NCI-H82 (cell line): ENCODE results near the gene CCT8.
A peak's percentile ranks its signal among the peaks of the same experiment; 100 is the strongest.

ENCODE experiments used
- DNase-seq: peaks from one replicate; lab custom pipeline; 2025; lab: John Stamatoyannopoulos, UW

The CCT8 gene, protein sequence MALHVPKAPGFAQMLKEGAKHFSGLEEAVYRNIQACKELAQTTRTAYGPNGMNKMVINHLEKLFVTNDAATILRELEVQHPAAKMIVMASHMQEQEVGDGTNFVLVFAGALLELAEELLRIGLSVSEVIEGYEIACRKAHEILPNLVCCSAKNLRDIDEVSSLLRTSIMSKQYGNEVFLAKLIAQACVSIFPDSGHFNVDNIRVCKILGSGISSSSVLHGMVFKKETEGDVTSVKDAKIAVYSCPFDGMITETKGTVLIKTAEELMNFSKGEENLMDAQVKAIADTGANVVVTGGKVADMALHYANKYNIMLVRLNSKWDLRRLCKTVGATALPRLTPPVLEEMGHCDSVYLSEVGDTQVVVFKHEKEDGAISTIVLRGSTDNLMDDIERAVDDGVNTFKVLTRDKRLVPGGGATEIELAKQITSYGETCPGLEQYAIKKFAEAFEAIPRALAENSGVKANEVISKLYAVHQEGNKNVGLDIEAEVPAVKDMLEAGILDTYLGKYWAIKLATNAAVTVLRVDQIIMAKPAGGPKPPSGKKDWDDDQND

GRCh38 chr21:29073222-29074006 is at the start of gene CCT8:
Gene CCT8 (minus strand): TSS chr21:29073648. CDS start chr21:29073590, 58 bp downstream.
- peak; percentile 100 for DNase-seq

DNA sequence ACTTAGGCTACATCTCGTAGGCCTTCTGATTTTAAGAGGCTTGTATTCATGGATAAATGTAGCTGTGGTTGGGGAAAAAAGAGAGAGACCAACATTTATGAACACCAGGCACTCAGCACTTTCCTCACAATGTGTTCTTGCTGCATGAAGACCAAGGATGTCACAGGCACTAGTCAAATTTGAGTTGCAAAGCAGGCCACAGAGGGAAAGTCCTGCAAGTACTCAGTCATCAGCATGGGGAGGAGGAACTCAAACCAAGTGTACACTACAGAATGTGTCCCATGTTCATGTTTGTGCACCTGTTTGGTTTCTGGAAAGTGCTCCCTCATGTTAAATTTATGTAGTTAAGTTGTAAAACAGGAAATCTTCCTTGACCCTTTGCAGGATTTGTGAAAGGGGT is 48.3 kb upstream of the CCT8 start:
- no peak for DNase-seq

DNA sequence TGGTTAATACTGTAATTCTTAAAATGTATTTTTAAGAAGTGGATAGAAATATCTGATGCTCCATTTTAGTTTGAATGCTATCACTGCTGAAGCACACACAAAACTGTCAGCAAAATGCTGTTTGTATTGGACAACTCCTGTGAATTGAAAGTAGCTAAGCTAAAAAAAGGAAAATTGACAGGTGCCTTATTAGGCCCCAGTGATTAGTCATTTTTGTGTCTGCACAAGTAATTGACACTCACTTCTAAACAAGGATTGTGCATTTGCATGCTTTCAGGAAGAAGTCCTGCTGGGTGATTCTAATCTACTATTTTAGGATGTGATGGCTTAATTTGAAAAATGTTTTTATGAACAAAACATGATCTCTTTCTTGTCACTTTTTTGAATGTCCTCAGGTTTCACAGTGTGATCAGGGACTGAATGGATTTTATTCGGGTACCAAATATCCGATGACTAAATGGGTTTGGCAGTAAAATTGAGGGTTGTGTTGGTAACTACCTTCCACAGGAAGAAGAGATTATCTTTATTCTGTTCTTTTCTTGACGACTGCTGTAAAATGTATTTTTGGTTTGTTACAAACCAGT is 44.0 kb upstream of the CCT8 start:
- no peak for DNase-seq

- DNase-seq, result no peak
Observed at GRCh38 chr21:29115899-29116298, 42.5 kb upstream of the CCT8 start.

DNA sequence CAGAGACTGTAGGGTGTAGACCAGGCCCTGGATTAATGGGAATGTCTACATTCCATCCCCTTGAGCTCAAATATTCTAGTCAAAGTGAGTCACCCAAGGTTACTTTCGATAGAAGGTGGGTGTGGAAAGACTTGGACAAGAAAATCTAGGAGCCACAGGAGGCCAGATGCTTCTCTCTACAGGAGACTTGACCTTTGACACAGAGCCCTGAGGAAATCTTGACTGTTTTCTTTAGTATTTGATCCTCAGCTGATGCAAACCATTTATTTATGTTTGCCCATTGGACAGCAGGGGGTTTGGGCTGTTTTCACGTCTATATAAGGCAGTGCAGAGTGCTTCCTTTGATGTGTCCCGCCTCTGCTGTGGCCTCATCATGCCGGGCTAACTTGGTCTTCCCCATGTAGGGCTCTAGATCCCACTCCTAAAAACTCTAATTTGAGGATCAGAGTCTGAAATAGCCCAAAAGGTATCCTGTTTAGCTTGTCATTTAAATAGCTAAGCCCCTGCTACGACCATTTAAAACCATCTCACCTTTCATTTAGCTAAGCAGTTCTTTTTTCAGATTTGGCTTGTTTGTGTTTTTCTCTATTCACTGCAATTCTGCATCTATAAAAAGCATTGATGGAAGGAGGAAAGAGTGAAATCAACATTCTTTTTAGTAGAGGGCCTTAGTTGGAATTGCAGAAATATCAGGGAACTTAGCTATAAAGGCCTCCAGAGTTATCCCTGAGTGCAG is 41.5 kb upstream of the CCT8 start:
- no peak for DNase-seq

- DNase-seq, result peak; percentile 47
Observed at GRCh38 chr21:29105218-29105617, 31.8 kb upstream of the CCT8 start.

GRCh38 chr21:29104239-29104708 is 30.8 kb upstream of the CCT8 start:
- DNase-seq, result no peak

- DNase-seq, result no peak
Observed at GRCh38 chr21:29102791-29103257, 29.4 kb upstream of the CCT8 start.

DNA sequence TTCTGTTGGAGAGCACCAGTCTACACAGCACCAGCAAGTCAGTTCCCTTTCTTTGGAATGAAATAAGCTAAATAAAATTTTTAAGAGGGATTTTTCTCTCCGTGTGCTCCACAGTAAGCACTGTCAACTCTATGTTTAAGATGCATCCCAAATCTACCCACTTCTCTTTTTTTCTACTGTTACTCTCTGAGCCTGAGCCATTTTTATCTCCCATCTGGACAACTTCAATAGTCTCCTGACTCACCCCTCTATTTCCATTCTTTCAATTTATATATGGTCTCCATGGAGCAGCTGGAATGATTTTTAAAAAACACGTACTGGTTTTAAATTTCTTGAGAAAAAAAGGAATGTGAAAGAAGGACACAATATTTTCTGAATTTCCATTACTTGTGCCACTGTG is 24.7 kb upstream of the CCT8 start:
- no peak for DNase-seq

DNA sequence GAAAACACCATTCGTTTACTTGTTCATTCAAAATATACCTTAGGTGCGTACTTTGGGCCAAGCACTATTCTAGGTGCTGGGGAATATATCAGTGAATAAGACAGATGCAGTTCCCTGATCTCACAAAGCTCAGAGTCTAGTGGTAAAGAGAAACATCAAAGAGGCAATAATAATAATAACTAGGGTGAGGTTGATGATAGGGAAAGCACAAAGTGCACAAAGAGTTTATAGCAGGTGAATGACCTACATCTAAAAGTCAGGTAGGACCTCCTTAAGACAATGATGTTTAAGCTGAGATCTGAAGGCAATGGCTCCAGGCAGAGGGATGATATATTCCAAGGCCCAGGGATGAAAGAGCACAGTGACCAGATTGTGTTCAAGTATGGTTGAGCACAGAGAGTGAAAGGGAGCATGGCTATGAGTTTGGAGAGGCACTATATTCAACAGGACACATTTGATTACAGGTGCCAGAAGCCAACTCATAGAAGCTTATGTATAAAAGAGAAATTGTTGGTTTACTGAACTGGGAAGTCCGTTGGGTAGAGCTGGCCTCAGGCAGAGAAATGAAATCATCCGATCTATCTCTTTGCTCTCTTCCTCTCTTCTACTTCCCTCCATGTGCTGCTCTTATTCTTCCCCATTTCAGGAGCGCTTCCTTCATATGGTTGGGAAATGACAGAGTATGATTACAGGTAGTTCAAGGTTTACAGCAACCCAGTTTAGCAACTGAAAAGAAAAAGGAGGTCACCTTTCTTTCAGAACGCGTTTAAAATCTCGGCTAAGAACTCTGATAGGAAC is 23.0 kb upstream of the CCT8 start:
- no peak for DNase-seq

DNA sequence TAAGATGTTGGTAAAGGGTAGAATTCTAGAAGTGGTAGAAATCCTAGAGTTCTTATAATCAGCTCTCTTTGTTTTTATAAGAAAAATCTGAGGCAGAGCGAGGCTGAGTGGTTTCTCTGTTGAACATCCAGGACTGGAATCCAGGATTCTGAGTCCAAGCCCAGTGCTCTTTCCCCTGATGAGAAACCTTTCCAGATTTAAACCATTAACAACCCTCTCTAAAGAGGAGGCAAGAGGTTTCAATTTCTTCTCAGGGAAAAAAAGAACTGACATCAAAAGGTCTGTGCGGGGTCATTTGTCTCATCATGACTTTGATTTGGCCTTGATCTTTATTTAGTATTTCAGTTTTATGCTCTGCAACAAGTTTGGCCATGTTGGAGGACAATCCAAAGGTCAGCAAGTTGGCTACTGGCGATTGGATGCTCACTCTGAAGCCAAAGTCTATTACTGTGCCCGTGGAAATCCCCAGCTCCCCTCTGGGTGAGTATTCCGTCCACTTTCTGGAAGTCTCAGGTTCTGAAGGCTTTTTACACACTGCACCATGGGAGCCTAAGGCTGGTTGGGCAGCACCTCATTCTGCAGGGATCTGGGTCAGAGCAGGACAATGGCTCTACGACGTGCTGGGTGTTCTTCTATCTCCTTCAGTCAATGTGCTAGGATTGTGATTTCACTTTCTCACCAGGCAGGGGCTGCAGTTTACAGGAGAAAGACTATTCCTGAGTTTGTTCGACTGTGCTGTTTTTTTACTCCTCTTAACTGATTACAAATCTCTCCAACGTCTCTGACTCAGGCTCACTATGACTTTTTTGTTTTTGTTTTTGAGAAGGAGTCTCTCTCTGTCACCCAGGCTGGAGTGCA is 18.9 kb upstream of the CCT8 start:
- no peak for DNase-seq

DNA sequence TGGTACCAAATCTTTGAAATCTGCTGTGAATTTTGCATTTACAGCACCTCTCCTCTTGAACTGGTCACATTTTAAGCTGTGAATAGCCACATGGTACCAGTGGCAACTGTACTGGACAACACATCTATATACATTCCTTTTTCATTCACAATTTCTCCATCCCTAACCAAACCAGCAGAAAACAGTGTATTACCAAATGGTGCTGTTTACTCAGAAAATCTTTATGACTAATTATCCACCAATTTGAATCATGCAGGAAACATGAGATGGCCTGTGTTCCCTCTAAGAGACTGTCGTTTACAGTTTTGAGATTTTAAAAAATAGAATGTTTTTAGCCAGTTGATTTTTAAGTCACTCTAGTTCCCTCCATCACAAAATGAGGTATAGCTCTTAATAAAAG is 17.6 kb upstream of the CCT8 start:
- no peak for DNase-seq

DNA sequence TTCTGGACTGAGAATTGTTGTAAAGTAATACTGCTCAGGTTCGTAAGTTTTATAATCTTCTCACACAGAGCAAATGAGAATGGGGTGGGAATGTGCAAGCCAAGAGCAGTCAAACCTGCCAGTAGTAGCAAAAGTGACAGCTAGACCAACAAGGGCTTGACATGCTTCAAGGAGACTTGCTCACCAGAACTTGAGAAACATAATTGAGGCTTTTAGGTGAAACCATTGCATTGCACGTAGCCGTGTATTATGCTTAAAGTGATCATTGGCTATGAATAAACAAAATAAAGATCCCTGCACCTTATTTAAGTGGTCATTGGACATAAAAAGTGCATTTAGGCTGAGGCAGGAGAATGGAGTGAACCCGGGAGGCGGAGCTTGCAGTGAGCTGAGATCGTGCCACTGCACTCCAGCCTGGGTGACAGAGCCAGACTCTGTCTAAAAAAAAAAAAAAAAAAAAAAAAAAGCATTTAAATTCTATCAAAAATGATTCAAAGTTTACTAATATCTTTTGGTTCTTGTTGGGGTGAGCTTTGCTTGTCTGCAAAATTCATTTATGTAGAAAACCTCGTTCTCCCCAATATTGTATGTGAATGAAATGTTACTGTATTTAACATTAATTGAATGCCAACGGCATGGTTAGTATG is 11.8 kb upstream of the CCT8 start:
- no peak for DNase-seq

DNA sequence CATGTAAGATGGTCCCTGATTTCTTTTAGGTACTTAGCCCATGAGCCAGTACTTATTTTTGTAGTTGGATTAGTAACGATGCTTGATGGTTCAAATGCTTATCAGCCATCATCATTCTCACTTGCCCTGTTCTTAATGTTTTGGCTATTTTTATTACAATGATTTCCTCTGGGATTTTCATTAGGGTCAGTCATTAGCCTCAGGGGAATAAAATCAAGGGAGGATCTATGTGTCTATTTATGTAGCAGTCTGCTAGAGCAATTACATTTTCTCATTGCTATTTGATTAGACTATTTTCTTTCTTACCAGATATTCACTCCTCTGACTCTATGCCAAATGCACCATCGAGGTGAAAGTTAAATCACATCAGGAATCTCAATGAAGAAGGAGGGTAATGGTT is 10.9 kb upstream of the CCT8 start:
- no peak for DNase-seq

GRCh38 chr21:29083306-29083705 is 9.9 kb upstream of the CCT8 start:
- no peak for DNase-seq

DNA sequence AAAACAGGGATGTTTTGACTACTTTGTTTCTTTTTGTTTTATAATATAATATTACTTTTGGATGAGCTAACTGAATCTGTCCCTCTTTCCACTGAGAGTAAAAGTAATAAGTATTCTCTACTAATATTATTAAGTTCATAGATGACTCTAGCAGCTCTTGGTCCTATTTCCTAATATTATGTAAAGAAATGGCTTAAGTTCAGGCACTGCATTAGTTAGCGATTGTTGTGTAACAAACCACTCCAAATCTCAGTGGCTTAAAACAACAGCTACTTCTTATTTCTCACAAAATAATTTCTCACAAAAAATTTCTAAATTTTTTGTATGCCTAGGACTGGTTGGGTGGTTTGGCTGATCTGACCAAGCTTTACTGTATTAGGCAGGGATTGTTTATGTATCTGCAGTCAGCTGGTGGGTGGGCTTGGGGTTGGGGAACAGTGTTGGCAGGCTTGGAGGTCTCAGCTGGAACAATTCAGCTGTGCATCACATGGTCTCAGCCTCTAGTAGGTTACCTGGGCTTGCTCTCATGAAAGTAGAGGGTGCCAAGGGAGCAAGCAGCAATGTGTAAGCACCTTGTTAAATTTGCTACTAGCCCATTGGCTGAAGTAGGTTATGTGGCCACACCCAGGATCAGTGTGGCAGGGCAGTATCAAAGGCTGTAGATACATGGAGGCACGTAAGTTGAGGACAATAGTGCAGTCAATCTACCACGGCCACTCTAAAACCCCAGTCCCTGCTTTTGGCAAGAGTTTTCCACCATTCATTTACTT is 8.8 kb upstream of the CCT8 start:
- no peak for DNase-seq

DNA sequence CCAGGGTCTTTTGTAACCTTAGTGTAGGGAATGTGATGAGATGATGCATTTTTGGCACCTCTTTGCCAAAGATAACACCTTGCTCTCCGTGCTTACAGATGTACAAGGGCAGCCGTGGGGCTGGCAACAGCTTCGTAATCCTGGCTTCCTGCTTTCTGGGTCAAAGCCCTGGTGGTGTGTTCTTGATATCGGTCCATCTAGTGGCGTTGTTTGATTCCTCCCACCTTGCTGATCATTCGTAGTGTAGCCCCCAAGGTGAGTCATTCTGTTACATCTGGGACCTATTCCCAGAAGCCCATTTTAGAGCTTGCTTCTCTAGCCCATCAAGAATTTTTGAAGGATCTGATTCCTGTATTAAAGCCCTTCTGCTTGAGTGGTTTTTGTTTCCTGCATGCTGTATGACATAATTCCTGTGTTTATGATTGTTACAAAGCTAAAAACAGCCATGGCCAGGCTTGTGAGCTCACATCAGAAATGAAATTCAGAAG is 7.0 kb upstream of the CCT8 start:
- DNase-seq, result no peak
